H9 (cell line): ENCODE results near the gene FOXK1. TPM values are rescaled to one million over a fixed set of nuclear protein-coding genes. Genes with fewer than 3 reads are reported as not detected.

Experiments used
- DNase-seq: peaks from one replicate; pipeline ENCODE4 v3.0.0-alpha.2; 2017
- H2AFZ ChIP-seq: one replicate; pipeline ENCODE4 v1.6.1; 2013; ENCODE audit warnings: mild to moderate bottlenecking, low read length, control low read depth, moderate library complexity
- H2AK5ac ChIP-seq: 2 replicates; pipeline ENCODE4 v1.6.1; 2013; ENCODE audit warnings: low read length, control low read depth, mixed read lengths; ENCODE audit not compliant: insufficient read length
- H2BK120ac ChIP-seq: one replicate; pipeline ENCODE4 v1.6.1; 2013; ENCODE audit warnings: low read depth, mild to moderate bottlenecking, low read length, control low read depth, inconsistent platforms; ENCODE audit not compliant: poor library complexity, severe bottlenecking
- H2BK12ac ChIP-seq: 2 replicates; pipeline ENCODE4 v1.6.1; 2013; ENCODE audit warnings: low read length, control low read depth, mixed read lengths, low read depth; ENCODE audit not compliant: insufficient read length
- H2BK15ac ChIP-seq: 2 replicates; pipeline ENCODE4 v1.6.1; 2013; ENCODE audit warnings: low read depth, low read length, control low read depth
- H2BK20ac ChIP-seq: one replicate; pipeline ENCODE4 v1.6.1; 2013; ENCODE audit warnings: low read depth, mild to moderate bottlenecking, low read length, control low read depth, inconsistent platforms; ENCODE audit not compliant: poor library complexity, severe bottlenecking
- H2BK5ac ChIP-seq: 2 replicates; pipeline ENCODE4 v1.6.1; 2013; ENCODE audit warnings: low read length, control low read depth, mixed read lengths; ENCODE audit not compliant: insufficient read length
- H3K14ac ChIP-seq: 2 replicates; pipeline ENCODE4 v1.6.1; 2013; ENCODE audit warnings: low read length, control low read depth; ENCODE audit not compliant: insufficient read depth
- H3K18ac ChIP-seq: 2 replicates; pipeline ENCODE4 v1.6.1; 2013; ENCODE audit warnings: low read depth, mild to moderate bottlenecking, mixed read lengths, low read length, control low read depth; ENCODE audit not compliant: insufficient read length
- H3K23ac ChIP-seq: 2 replicates; pipeline ENCODE4 v1.6.1; 2013; ENCODE audit warnings: low read length, control low read depth, mixed read lengths, low read depth; ENCODE audit not compliant: insufficient read length
- H3K23me2 ChIP-seq: 2 replicates; pipeline ENCODE4 v1.6.1; 2013; ENCODE audit warnings: low read depth, mild to moderate bottlenecking, mixed read lengths, low read length, control low read depth; ENCODE audit not compliant: insufficient read length, poor library complexity, severe bottlenecking
- H3K27ac ChIP-seq: 2 replicates; pipeline ENCODE4 v1.5.1; 2013; ENCODE audit warnings: low read length, control low read depth, mixed read lengths, low read depth; ENCODE audit not compliant: insufficient read length
- H3K27me3 ChIP-seq: 2 replicates; pipeline ENCODE4 v1.6.1; 2013; ENCODE audit warnings: low read length, control low read depth, inconsistent platforms; ENCODE audit not compliant: insufficient read depth
- H3K4ac ChIP-seq: 2 replicates; pipeline ENCODE4 v1.6.1; 2013; ENCODE audit warnings: low read depth, mild to moderate bottlenecking, control low read depth, inconsistent platforms, low read length, moderate library complexity
- H3K4me1 ChIP-seq: 2 replicates; pipeline ENCODE4 v1.6.1; 2013; ENCODE audit warnings: low read length, control low read depth, inconsistent platforms; ENCODE audit not compliant: insufficient read depth
- H3K4me2 ChIP-seq: 2 replicates; pipeline ENCODE4 v1.6.1; 2013; ENCODE audit warnings: low read length, control low read depth, mixed read lengths; ENCODE audit not compliant: insufficient read length, insufficient read depth
- H3K56ac ChIP-seq: 2 replicates; pipeline ENCODE4 v1.6.1; 2013; ENCODE audit warnings: low read depth, mild to moderate bottlenecking, mixed read lengths, low read length, control low read depth; ENCODE audit not compliant: insufficient read length
- H3K79me1 ChIP-seq: 2 replicates; pipeline ENCODE4 v1.6.1; 2013; ENCODE audit warnings: low read depth, mild to moderate bottlenecking, moderate library complexity, low read length, control low read depth, inconsistent platforms; ENCODE audit not compliant: insufficient read depth, poor library complexity, severe bottlenecking
- H3K79me2 ChIP-seq: 2 replicates; pipeline ENCODE4 v1.6.1; 2013; ENCODE audit warnings: low read length, control low read depth, inconsistent platforms; ENCODE audit not compliant: insufficient read depth
- H3K9ac ChIP-seq: 2 replicates; pipeline ENCODE4 v1.6.1; 2013; ENCODE audit warnings: low read length, control low read depth, mixed read lengths; ENCODE audit not compliant: insufficient read length; ENCODE audit errors: extremely low read depth
- H3K9me3 ChIP-seq: one replicate; pipeline ENCODE4 v1.6.1; 2013; ENCODE audit warnings: low read depth, low read length, inconsistent platforms; ENCODE audit not compliant: control insufficient read depth
- H3T11ph ChIP-seq: one replicate; pipeline ENCODE4 v1.6.1; 2013; ENCODE audit warnings: mild to moderate bottlenecking, low read length, control low read depth, inconsistent platforms
- H4K20me1 ChIP-seq: one replicate; pipeline ENCODE4 v1.6.1; 2013; ENCODE audit not compliant: control insufficient read depth, insufficient read length, insufficient read depth
- H4K5ac ChIP-seq: 2 replicates; pipeline ENCODE4 v1.6.1; 2013; ENCODE audit warnings: low read depth, mild to moderate bottlenecking, mixed read lengths, low read length, control low read depth; ENCODE audit not compliant: insufficient read length
- H4K8ac ChIP-seq: replicated peaks from 2 replicates; pipeline ENCODE4 v1.6.1; 2013; ENCODE audit warnings: low read length, control low read depth, mixed read lengths, low read depth; ENCODE audit not compliant: insufficient read length
- H4K91ac ChIP-seq: 2 replicates; pipeline ENCODE4 v1.6.1; 2013; ENCODE audit warnings: low read depth, mild to moderate bottlenecking, moderate library complexity, mixed read lengths, low read length, control low read depth; ENCODE audit not compliant: insufficient read length
- H3K27ac Mint-ChIP-seq, 3 experiments: 2 replicates in 2 of 3; 3 replicates in 1 of 3; pipeline ENCODE4 v1.8.0; 2020 to 2021; ENCODE audit warnings: mixed read lengths in 3 of 3, mild to moderate bottlenecking in 1 of 3, moderate library complexity in 1 of 3
- H3K27me3 Mint-ChIP-seq: 2 replicates; pipeline ENCODE4 v1.8.0; 2021; ENCODE audit warnings: low read depth, mild to moderate bottlenecking, moderate library complexity, mixed read lengths
- H3K36me3 Mint-ChIP-seq, 3 experiments: 2 replicates in 2 of 3; 3 replicates in 1 of 3; pipeline ENCODE4 v1.8.0; 2020 to 2021; ENCODE audit warnings: low read depth in 3 of 3, mixed read lengths in 3 of 3; ENCODE audit not compliant: insufficient read depth in 1 of 3
- H3K4me1 Mint-ChIP-seq, 2 experiments: 2 replicates each; pipeline ENCODE4 v1.8.0; 2020; ENCODE audit warnings: mixed read lengths in 2 of 2
- H3K4me3 Mint-ChIP-seq, 2 experiments: 2 replicates in 1 of 2; 3 replicates in 1 of 2; pipeline ENCODE4 v1.8.0; 2020 to 2021; ENCODE audit warnings: mild to moderate bottlenecking in 2 of 2, mixed read lengths in 2 of 2, moderate library complexity in 1 of 2
- H3K9me3 Mint-ChIP-seq, 2 experiments: 2 replicates in 1 of 2; 3 replicates in 1 of 2; pipeline ENCODE4 v1.8.0; 2020; ENCODE audit warnings: mild to moderate bottlenecking in 2 of 2, mixed read lengths in 2 of 2, moderate library complexity in 1 of 2
- WGBS: extraction: QIAGEN DNeasy Blood & Tissue Kit; methylation state at CpG from one replicate; pipeline ENCODE4 v1.1.7; 2013; ENCODE audit warnings: missing lambda C conversion rate, low lambda C conversion rate, mixed read lengths; ENCODE audit not compliant: insufficient read length; ENCODE audit errors: extremely low coverage; 5-methylcytosine and 5-hydroxymethylcytosine counted together
- total RNA-seq: library from RNA; stranded (reverse); gene quantifications from 2 replicates; pipeline ENCODE4 v1.2.1, GENCODE V29; 2021
- TF ChIP-seq, protein P1 (sequence below): fragments of 200-600 bp; sonication (generic); conservative IDR thresholded peaks from 3 replicates; pipeline ENCODE4 v1.8.0; 2021; ENCODE audit warnings: antibody characterized with exemption, mild to moderate bottlenecking

FOXK1 gene
- total RNA-seq, 1 experiment from 2014 or later: 14.4 TPM

GRCh38 chr7:4650433-4651047 is 31.6 kb upstream of the FOXK1 start:
- Histone ChIP-seq H2AK5ac (no peak overlapping the region), H2BK20ac (no peak overlapping the region), H3K9ac (no peak overlapping the region), H3K18ac (no peak overlapping the region), H3K27ac (no peak overlapping the region), H4K8ac (no peak overlapping the region), H3K56ac (no peak overlapping the region), H2AFZ (no peak overlapping the region), H3K79me1 (no peaks in the 10 kb centered on the region), H2BK120ac (no peak overlapping the region), H3T11ph (no peak overlapping the region), H4K91ac (no peak overlapping the region), H3K4ac (no peak overlapping the region), H4K5ac (no peak overlapping the region), H4K20me1 (no peaks in the 10 kb centered on the region), H3K23me2 (peaks cover 2% of the 10 kb centered on the region), H3K4me1 (no peaks in the 10 kb centered on the region), H2BK12ac (no peak overlapping the region), H3K9me3 (no peaks in the 10 kb centered on the region), H2BK15ac (no peak overlapping the region), H2BK5ac (no peak overlapping the region), H3K14ac (peak overlapping the region; percentile 6; the same call in 1 of the 2 replicates), H3K23ac (no peak overlapping the region), H3K4me2 (no peak overlapping the region), H3K27me3 (no peaks in the 10 kb centered on the region), H3K79me2 (no peaks in the 10 kb centered on the region)
- TF ChIP-seq, protein P1, sequence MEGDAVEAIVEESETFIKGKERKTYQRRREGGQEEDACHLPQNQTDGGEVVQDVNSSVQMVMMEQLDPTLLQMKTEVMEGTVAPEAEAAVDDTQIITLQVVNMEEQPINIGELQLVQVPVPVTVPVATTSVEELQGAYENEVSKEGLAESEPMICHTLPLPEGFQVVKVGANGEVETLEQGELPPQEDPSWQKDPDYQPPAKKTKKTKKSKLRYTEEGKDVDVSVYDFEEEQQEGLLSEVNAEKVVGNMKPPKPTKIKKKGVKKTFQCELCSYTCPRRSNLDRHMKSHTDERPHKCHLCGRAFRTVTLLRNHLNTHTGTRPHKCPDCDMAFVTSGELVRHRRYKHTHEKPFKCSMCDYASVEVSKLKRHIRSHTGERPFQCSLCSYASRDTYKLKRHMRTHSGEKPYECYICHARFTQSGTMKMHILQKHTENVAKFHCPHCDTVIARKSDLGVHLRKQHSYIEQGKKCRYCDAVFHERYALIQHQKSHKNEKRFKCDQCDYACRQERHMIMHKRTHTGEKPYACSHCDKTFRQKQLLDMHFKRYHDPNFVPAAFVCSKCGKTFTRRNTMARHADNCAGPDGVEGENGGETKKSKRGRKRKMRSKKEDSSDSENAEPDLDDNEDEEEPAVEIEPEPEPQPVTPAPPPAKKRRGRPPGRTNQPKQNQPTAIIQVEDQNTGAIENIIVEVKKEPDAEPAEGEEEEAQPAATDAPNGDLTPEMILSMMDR: no peak
- peak overlapping the region; percentile 1 to 58 (median 15); a peak in 4 of 7 replicates for H3K27ac Mint-ChIP-seq
- H3K27me3 Mint-ChIP-seq: peaks cover 29% of the 10 kb centered on the region
- no peak overlapping the region for H3K4me3 Mint-ChIP-seq
- peak; percentile 55 for DNase-seq
- WGBS: no CpG with 5 or more reads among the region's 18 CpGs
- peaks cover 9 to 12% of the 10 kb centered on the region in 2 experiments for H3K4me1 Mint-ChIP-seq
- peaks cover 0 to 31% of the 10 kb centered on the region in 2 experiments; a peak in 2 of 5 replicates for H3K9me3 Mint-ChIP-seq
- H3K36me3 Mint-ChIP-seq: no peaks in the 10 kb centered on the region; a peak in 2 of 7 replicates
